ENCODE measurements around the gene KLHL35.

GRCh38 chr11:75462117-75462653 lies 29.2 kb upstream of the KLHL35 start:
- TF ChIP-seq CTCF (IDR thresholded peaks at IDR 0.05) (no peak), POLR2A (IDR thresholded peaks at IDR 0.05) (no peak), POLR2AphosphoS5 (IDR thresholded peaks at IDR 0.05) (no peak), EP300 (IDR thresholded peaks at IDR 0.05) (no peak)
